Vagina (tissue), 2 donors: ENCODE data around the gene RNASEL. TPM values are rescaled to one million over a fixed set of nuclear protein-coding genes. Genes with fewer than 3 reads are reported as not detected.

Experiments
- DNase-seq, 2 donors: peaks; one replicate each; pipeline ENCODE4 v3.0.0-alpha.2; 2017; ENCODE audit errors: extremely low spot score in 2 of 2
- H3K27ac ChIP-seq: fragments of 200-600 bp; sonication (generic); one replicate; pipeline ENCODE4 v1.5.1; 2019
- H3K27me3 ChIP-seq: fragments of 200-600 bp; sonication (generic); one replicate; pipeline ENCODE4 v1.5.1; 2019
- H3K36me3 ChIP-seq, 2 donors: fragments of 200-600 bp; sonication (generic); one replicate each; pipeline ENCODE4 v1.5.1; 2017 to 2019
- H3K4me1 ChIP-seq: fragments of 200-600 bp; sonication (generic); one replicate; pipeline ENCODE4 v1.5.1; 2019
- H3K4me3 ChIP-seq, 2 donors: fragments of 200-600 bp; sonication (generic); 1 replicate in 1 of 2; 2 replicates in 1 of 2; pipeline ENCODE4 v1.5.1; 2016 to 2019
- H3K9me3 ChIP-seq: fragments of 200-600 bp; sonication (generic); one replicate; pipeline ENCODE4 v1.5.1; 2019
- POLR2A ChIP-seq, 2 donors: fragments of 450-650 bp; IDR thresholded peaks; one replicate each; pipeline ENCODE4 v1.6.1; 2017; ENCODE audit warnings: antibody characterized with exemption in 2 of 2, mild to moderate bottlenecking in 2 of 2, moderate library complexity in 2 of 2
- POLR2AphosphoS5 ChIP-seq, 2 donors: sonication (generic); formaldehyde crosslinking; IDR thresholded peaks; one replicate each; pipeline ENCODE4 v1.9.0; 2017; ENCODE audit warnings: antibody characterized with exemption in 2 of 2, mild to moderate bottlenecking in 2 of 2, low read depth in 1 of 2; ENCODE audit not compliant: insufficient read depth in 1 of 2
- intact Hi-C: fragments of 100-400 bp; cut with DNase I; formaldehyde crosslinking; loops from one replicate; pipeline ENCODE4 v1.15.1; 2023
- total RNA-seq: library from RNA; depleted of rRNA; stranded (reverse); fragments of >200 nt; gene quantifications from one replicate; pipeline ENCODE4 v1.2.3, GENCODE V29; 2016
- TF ChIP-seq, protein P1 (sequence below), 3 experiments: fragments of 450-650 bp in 2 of 3; fragments of 200-600 bp in 1 of 3; sonication (generic) in 1 of 3; IDR thresholded peaks; one replicate each; pipeline ENCODE4 v1.5.1; 2017 to 2019; ENCODE audit warnings: antibody characterized with exemption in 3 of 3, mild to moderate bottlenecking in 2 of 3, moderate library complexity in 2 of 3

RNASEL gene
- total RNA-seq, 1 donor from 2014 or later, result 5.4 TPM

GRCh38 chr1:182565537-182565936 lies 23.5 kb downstream of the RNASEL start:
- H3K27ac ChIP-seq, result no peak overlapping the region
- TF ChIP-seq POLR2A (IDR thresholded peaks at IDR 0.05), result no peak
- TF ChIP-seq, protein P1, sequence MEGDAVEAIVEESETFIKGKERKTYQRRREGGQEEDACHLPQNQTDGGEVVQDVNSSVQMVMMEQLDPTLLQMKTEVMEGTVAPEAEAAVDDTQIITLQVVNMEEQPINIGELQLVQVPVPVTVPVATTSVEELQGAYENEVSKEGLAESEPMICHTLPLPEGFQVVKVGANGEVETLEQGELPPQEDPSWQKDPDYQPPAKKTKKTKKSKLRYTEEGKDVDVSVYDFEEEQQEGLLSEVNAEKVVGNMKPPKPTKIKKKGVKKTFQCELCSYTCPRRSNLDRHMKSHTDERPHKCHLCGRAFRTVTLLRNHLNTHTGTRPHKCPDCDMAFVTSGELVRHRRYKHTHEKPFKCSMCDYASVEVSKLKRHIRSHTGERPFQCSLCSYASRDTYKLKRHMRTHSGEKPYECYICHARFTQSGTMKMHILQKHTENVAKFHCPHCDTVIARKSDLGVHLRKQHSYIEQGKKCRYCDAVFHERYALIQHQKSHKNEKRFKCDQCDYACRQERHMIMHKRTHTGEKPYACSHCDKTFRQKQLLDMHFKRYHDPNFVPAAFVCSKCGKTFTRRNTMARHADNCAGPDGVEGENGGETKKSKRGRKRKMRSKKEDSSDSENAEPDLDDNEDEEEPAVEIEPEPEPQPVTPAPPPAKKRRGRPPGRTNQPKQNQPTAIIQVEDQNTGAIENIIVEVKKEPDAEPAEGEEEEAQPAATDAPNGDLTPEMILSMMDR (IDR thresholded peaks at IDR 0.05), result no peak
- no peak for TF ChIP-seq POLR2AphosphoS5 (IDR thresholded peaks at IDR 0.05; ENCODE audit: insufficient read depth in 1 of 2, low read depth in 1 of 2)
- intact Hi-C loops, result no loop called here
- no peaks in the 10 kb centered on the region for H3K36me3 ChIP-seq
- H3K4me3 ChIP-seq, result no peak overlapping the region
- no peaks in the 10 kb centered on the region for H3K27me3 ChIP-seq
- H3K4me1 ChIP-seq, result no peaks in the 10 kb centered on the region
- DNase-seq, result no peak
- no peaks in the 10 kb centered on the region for H3K9me3 ChIP-seq

DNA sequence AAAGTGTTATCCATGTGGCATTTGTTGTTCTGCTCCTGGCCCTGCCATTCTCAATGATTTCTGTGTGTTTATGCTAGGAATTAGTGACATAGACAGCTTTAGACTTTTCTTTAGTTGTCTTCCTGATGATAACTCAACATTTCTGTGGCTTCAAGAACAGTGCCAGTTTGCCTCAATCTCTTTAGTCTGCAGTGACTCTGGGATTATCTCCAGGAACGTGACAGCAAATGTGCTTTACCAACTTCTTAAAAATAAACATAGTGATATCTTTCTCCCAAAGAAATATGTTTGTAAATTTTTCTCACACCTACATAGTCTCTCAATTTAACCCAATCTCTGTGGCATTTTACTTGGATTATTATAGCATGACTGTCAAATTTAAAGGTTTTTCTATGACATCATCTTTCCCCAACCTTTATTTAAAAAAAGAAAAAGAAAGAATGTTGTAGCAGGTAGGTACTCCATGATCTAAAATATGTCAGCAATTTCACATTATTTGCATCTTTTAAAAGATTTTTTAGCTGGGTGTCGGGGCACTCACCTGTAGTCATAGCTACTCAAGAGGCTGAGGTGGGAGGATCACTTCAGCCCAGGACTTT lies 24.6 kb downstream of the RNASEL start:
- Histone ChIP-seq H3K36me3 (no peaks in the 10 kb centered on the region), H3K4me3 (no peak overlapping the region), H3K4me1 (no peaks in the 10 kb centered on the region), H3K27me3 (no peaks in the 10 kb centered on the region), H3K27ac (no peak overlapping the region), H3K9me3 (no peaks in the 10 kb centered on the region)
- TF ChIP-seq, protein P1 (IDR thresholded peaks at IDR 0.05), result no peak
- TF ChIP-seq POLR2AphosphoS5 (IDR thresholded peaks at IDR 0.05; ENCODE audit: insufficient read depth in 1 of 2, low read depth in 1 of 2) (no peak), POLR2A (IDR thresholded peaks at IDR 0.05) (no peak)
- intact Hi-C loops, result no loop called here
- DNase-seq, result no peak

DNA sequence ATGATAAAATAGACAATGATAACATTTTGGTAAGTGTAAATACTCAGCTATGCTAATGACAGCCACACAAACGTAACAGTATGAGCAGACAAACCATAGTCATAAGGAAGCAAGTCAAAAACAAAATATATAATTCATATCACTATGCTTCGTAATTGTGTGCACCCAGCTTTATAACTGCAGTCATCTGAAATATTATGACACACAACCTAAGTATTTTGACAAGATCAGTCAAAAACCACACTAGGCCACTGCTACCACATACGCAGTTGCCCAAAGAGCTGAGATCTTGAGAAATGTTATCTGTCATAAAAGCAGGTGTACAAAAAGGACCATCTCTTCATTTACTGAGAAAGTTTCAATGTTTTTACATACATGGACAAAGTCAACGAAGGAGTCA lies 26.0 kb downstream of the RNASEL start:
- H3K4me3 ChIP-seq, result no peak overlapping the region
- no peak overlapping the region for H3K27ac ChIP-seq
- H3K4me1 ChIP-seq, result no peaks in the 10 kb centered on the region
- intact Hi-C loops, result no loop called here
- TF ChIP-seq POLR2AphosphoS5 (IDR thresholded peaks at IDR 0.05; ENCODE audit: insufficient read depth in 1 of 2, low read depth in 1 of 2), result no peak
- TF ChIP-seq, protein P1 (IDR thresholded peaks at IDR 0.05), result no peak
- no peak for TF ChIP-seq POLR2A (IDR thresholded peaks at IDR 0.05)
- H3K27me3 ChIP-seq, result no peaks in the 10 kb centered on the region
- no peak for DNase-seq
- no peaks in the 10 kb centered on the region for H3K36me3 ChIP-seq
- H3K9me3 ChIP-seq, result no peaks in the 10 kb centered on the region

GRCh38 chr1:182561456-182561855 lies 27.6 kb downstream of the RNASEL start:
- no peak for DNase-seq
- no peaks in the 10 kb centered on the region for H3K27me3 ChIP-seq
- no peaks in the 10 kb centered on the region for H3K4me1 ChIP-seq
- TF ChIP-seq POLR2A (IDR thresholded peaks at IDR 0.05) (no peak), POLR2AphosphoS5 (IDR thresholded peaks at IDR 0.05; ENCODE audit: insufficient read depth in 1 of 2, low read depth in 1 of 2) (no peak)
- TF ChIP-seq, protein P1 (IDR thresholded peaks at IDR 0.05), result no peak
- H3K27ac ChIP-seq, result no peak overlapping the region
- H3K4me3 ChIP-seq, result no peak overlapping the region
- no peaks in the 10 kb centered on the region for H3K9me3 ChIP-seq
- intact Hi-C loops, result no loop called here
- H3K36me3 ChIP-seq, result no peaks in the 10 kb centered on the region

- Histone ChIP-seq H3K4me1 (no peaks in the 10 kb centered on the region), H3K4me3 (no peak overlapping the region), H3K36me3 (no peaks in the 10 kb centered on the region), H3K27ac (no peak overlapping the region), H3K9me3 (no peaks in the 10 kb centered on the region), H3K27me3 (no peaks in the 10 kb centered on the region)
- intact Hi-C loops, result no loop called here
- DNase-seq, result no peak
- TF ChIP-seq POLR2AphosphoS5 (IDR thresholded peaks at IDR 0.05; ENCODE audit: insufficient read depth in 1 of 2, low read depth in 1 of 2) (no peak), POLR2A (IDR thresholded peaks at IDR 0.05) (no peak)
- TF ChIP-seq, protein P1 (IDR thresholded peaks at IDR 0.05), result no peak
Measured at GRCh38 chr1:182560392-182560984, 28.6 kb downstream of the RNASEL start.
